Testis (tissue), 3 donors: Measurements from ENCODE around the gene GALNT8. TPM values are rescaled to one million over a fixed set of nuclear protein-coding genes. Genes with fewer than 3 reads are reported as not detected.

Experiments used
- DNase-seq: peaks from one replicate; pipeline ENCODE4 v3.0.0-alpha.2; 2019
- H3K27ac ChIP-seq, 2 donors: fragments of 200-600 bp; sonication (generic); one replicate each; pipeline ENCODE4 v1.5.1; 2019
- H3K27me3 ChIP-seq: fragments of 200-600 bp; sonication (generic); one replicate; pipeline ENCODE4 v1.5.1; 2019
- H3K36me3 ChIP-seq: fragments of 200-600 bp; sonication (generic); one replicate; pipeline ENCODE4 v1.5.1; 2017; ENCODE audit warnings: low read depth; ENCODE audit errors: missing control alignments
- H3K4me1 ChIP-seq: fragments of 200-600 bp; sonication (generic); one replicate; pipeline ENCODE4 v1.5.1; 2019
- H3K4me3 ChIP-seq, 2 donors: fragments of 200-600 bp; sonication (generic); one replicate each; pipeline ENCODE4 v1.5.1; 2017 to 2019
- H3K9me3 ChIP-seq: fragments of 200-600 bp; sonication (generic); one replicate; pipeline ENCODE4 v1.5.1; 2017
- POLR2A ChIP-seq: fragments of 450-650 bp; IDR thresholded peaks from one replicate; pipeline ENCODE4 v1.6.1; 2017; ENCODE audit warnings: antibody characterized with exemption, mild to moderate bottlenecking, moderate library complexity
- WGBS, 2 donors: methylation state at CpG; one replicate each; pipeline ENCODE4 v1.1.5; 2018; 5-methylcytosine and 5-hydroxymethylcytosine counted together
- intact Hi-C: fragments of 100-400 bp; cut with DNase I; formaldehyde crosslinking; loops from one replicate; pipeline ENCODE4 v1.15.1; 2023; ENCODE audit warnings: low total_unique reads
- polyA plus RNA-seq: library from polyadenylated mRNA; stranded (reverse); fragments of 350-450 nt; fragmentation: Illumina TruSeq; extraction: RNeasy Lipid Tissue Mini Kit (QIAGEN cat#74804); gene quantifications from one replicate; pipeline ENCODE4 v1.2.3, GENCODE V29; 2014; ENCODE audit warnings: low read depth, low replicate concordance; ENCODE audit not compliant: insufficient read depth
- total RNA-seq, 2 donors: library from RNA; depleted of rRNA; stranded (reverse); fragments of >200 nt; gene quantifications; one replicate each; pipeline ENCODE4 v1.2.3, GENCODE V29; 2016
- TF ChIP-seq, protein P1 (sequence below), 3 experiments: fragments of 450-650 bp in 2 of 3; fragments of 200-600 bp in 1 of 3; sonication (generic) in 1 of 3; IDR thresholded peaks; one replicate each; pipeline ENCODE4 v1.5.1; 2016 to 2019; ENCODE audit warnings: antibody characterized with exemption in 3 of 3, mild to moderate bottlenecking in 2 of 3, moderate library complexity in 1 of 3

Gene GALNT8
- total and polyA plus RNA-seq, 3 donors from 2014 or later, result 7.4 to 31.1 (median 16.0) TPM

DNA sequence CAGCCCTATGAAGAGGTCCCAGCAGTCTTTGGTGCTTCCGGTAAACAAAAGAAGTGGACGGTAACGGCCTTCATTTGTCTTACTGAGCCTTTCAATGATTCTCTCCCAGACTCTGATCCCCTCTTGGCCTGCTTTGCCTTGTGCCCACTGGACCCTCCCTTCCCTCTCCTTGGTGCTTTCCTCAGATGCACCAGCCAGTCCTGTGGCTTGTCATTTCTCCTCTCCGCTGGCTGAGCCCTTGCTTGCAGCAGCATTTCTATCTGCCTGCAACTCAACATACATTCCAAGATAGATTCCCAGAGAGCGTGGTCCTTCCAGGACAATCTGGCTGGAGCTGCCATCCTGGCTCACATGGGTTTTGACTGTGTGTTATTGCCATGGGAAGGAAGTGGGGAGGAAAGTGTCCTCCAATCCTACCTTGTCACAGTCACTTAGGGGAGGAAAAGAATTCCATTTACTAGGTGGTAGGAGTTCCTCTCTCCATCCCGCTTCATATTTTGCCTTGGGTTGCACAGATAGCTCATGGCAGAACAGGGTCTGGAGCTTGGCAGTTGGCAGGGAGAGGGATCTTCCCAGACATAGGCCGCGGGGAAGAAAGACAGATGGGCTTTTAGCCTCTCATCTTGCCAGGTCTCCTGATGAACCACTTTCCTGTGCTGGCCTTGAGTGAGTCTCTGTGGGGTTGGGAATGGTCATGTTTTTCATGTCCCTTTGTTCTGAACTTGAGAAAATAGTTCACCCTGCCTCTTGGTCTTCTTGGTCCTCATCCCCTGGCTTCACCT is 96.7 kb downstream of the GALNT8 start:
- H3K36me3 ChIP-seq, result no peaks in the 10 kb centered on the region
- WGBS, 2 donors, result 90 to 93% methylated on average over 8 of the region's 8 CpGs
- no peaks in the 10 kb centered on the region for H3K4me1 ChIP-seq
- H3K27ac ChIP-seq, result no peak overlapping the region
- intact Hi-C loops, result no loop called here
- no peak for TF ChIP-seq POLR2A
- TF ChIP-seq, protein P1, sequence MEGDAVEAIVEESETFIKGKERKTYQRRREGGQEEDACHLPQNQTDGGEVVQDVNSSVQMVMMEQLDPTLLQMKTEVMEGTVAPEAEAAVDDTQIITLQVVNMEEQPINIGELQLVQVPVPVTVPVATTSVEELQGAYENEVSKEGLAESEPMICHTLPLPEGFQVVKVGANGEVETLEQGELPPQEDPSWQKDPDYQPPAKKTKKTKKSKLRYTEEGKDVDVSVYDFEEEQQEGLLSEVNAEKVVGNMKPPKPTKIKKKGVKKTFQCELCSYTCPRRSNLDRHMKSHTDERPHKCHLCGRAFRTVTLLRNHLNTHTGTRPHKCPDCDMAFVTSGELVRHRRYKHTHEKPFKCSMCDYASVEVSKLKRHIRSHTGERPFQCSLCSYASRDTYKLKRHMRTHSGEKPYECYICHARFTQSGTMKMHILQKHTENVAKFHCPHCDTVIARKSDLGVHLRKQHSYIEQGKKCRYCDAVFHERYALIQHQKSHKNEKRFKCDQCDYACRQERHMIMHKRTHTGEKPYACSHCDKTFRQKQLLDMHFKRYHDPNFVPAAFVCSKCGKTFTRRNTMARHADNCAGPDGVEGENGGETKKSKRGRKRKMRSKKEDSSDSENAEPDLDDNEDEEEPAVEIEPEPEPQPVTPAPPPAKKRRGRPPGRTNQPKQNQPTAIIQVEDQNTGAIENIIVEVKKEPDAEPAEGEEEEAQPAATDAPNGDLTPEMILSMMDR (IDR thresholded peaks at IDR 0.05), result no peak
- no peak for DNase-seq
- H3K27me3 ChIP-seq, result no peaks in the 10 kb centered on the region
- no peak overlapping the region for H3K4me3 ChIP-seq
- no peaks in the 10 kb centered on the region for H3K9me3 ChIP-seq

DNA sequence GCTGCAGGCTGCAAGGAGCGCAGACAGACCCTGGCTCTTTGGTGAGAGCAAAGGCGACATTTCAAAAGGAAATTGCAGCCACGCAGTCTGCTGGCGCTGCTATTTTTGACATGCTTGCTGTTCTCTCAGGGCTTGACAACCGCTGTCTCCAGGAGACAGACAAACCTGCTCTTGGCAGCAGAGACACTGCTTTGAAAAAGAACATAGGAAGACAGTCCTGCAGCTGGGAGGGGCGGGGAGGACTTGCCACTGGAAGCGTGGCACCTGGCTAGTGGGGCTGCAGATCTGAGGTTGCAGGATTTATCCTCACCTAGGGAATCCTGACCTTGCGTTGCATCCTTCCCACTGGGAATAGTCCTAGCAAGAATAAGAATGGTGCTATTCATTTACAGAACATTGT is 97.7 kb downstream of the GALNT8 start:
- TF ChIP-seq, protein P1 (IDR thresholded peaks at IDR 0.05), result no peak
- TF ChIP-seq POLR2A, result no peak
- no peaks in the 10 kb centered on the region for H3K27me3 ChIP-seq
- H3K9me3 ChIP-seq, result no peaks in the 10 kb centered on the region
- H3K27ac ChIP-seq, result no peak overlapping the region
- no peaks in the 10 kb centered on the region for H3K36me3 ChIP-seq
- H3K4me1 ChIP-seq, result no peaks in the 10 kb centered on the region
- H3K4me3 ChIP-seq, result no peak overlapping the region
- intact Hi-C loops, result no loop called here
- DNase-seq, result no peak
- 79 to 90% methylated on average over 8 of the region's 8 CpGs for WGBS, 2 donors

DNA sequence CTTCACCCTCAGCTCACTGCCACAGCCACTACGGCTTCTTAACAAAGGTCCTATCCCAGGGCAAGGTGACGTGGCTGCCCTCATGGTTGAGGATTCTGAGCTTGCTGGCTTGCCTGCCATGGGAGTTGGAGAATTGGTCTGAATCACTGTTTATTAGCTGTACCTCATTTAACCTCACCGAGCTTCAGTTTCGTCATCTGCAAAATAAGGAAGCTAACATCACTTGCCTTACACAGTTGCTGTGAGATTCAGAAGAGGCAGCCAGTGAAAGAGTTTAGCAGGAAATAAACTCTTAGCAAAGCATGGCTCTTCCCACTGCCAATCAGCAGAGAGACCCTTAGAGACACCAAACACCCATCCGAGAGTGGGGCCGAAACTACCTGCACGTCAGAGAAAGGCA is 99.5 kb downstream of the GALNT8 start:
- WGBS, 2 donors, result 67 to 87% methylated on average over 7 of the region's 7 CpGs
- H3K36me3 ChIP-seq, result no peaks in the 10 kb centered on the region
- no peaks in the 10 kb centered on the region for H3K4me1 ChIP-seq
- DNase-seq, result no peak
- H3K27ac ChIP-seq, result no peak overlapping the region
- no peak overlapping the region for H3K4me3 ChIP-seq
- H3K27me3 ChIP-seq, result no peaks in the 10 kb centered on the region
- intact Hi-C loops, result no loop called here
- TF ChIP-seq, protein P1 (IDR thresholded peaks at IDR 0.05), result no peak
- no peak for TF ChIP-seq POLR2A
- H3K9me3 ChIP-seq, result no peaks in the 10 kb centered on the region

DNA sequence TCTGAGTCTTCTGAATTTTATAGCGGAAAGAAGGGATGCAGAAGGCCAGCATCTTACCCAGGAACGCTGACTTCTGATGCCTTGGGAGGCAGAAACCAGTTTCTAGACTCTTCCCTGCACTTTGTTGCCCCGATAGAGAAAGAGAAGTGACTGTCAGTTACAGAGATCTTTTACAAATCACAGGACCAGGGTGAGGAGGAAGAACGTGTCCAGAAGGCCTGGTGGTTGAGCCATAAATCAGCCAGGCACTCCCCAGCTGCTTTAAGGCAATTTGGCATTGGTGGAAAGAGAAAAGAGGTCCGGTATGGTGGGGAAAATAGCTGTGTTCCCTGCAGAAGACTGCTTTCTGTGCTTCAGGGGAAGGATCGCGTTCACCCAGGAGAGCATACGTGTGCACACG is 100.8 kb downstream of the GALNT8 start:
- WGBS, 2 donors, result 57 to 61% methylated on average over 9 of the region's 9 CpGs
- H3K36me3 ChIP-seq, result no peaks in the 10 kb centered on the region

More for the DNA sequence above, 100.8 kb downstream of the GALNT8 start:
- Histone ChIP-seq H3K27me3 (no peaks in the 10 kb centered on the region), H3K9me3 (no peaks in the 10 kb centered on the region), H3K4me3 (no peak overlapping the region), H3K4me1 (no peaks in the 10 kb centered on the region), H3K27ac (no peak overlapping the region)
- intact Hi-C loops, result no loop called here
- no peak for DNase-seq
- TF ChIP-seq, protein P1 (IDR thresholded peaks at IDR 0.05), result no peak
- TF ChIP-seq POLR2A, result no peak

Other genes with a start within 250 kb of the GALNT8 start
- 10 to 100 TPM; 17.0 to 19.4 TPM for gene RAD51AP1, start 181.5 kb upstream of the GALNT8 start, total RNA-seq
- gene RAD51AP1, start 181.5 kb upstream of the GALNT8 start, polyA plus RNA-seq, result 21.9 TPM
- 100 to 1,000 TPM in 1 of 2 donors, 10 to 100 TPM in 1; 91.2 to 138 TPM for gene DYRK4, start 158.2 kb upstream of the GALNT8 start, total RNA-seq
- 189 TPM for gene DYRK4, start 158.2 kb upstream of the GALNT8 start, polyA plus RNA-seq
- 100 to 1,000 TPM in 1 of 2 donors, 10 to 100 TPM in 1; 71.0 to 145 TPM for gene AKAP3, start 71.3 kb upstream of the GALNT8 start, total RNA-seq
- gene AKAP3, start 71.3 kb upstream of the GALNT8 start, polyA plus RNA-seq, result 251 TPM
- 10 to 100 TPM; 19.0 to 23.4 TPM for gene NDUFA9, start 71.3 kb upstream of the GALNT8 start, total RNA-seq
- gene NDUFA9, start 71.3 kb upstream of the GALNT8 start, polyA plus RNA-seq, result 46.7 TPM
- under 1 TPM in 1 of 2 donors, not detected in 1; 0.08 TPM for gene KCNA1, start 189.5 kb downstream of the GALNT8 start, total RNA-seq
- 0.13 TPM for gene KCNA1, start 189.5 kb downstream of the GALNT8 start, polyA plus RNA-seq